DMS53 (cell line): ENCODE measurements around the gene GNAS.
"Not testable (repeated sequence)": the region's sequence is repeated elsewhere in the genome, so short reads cannot be mapped to it uniquely, and the experiment has no call there.

Source experiments
- DNase-seq: peaks from one replicate; lab custom pipeline; 2025; lab: John Stamatoyannopoulos, UW

The GNAS gene

DNA sequence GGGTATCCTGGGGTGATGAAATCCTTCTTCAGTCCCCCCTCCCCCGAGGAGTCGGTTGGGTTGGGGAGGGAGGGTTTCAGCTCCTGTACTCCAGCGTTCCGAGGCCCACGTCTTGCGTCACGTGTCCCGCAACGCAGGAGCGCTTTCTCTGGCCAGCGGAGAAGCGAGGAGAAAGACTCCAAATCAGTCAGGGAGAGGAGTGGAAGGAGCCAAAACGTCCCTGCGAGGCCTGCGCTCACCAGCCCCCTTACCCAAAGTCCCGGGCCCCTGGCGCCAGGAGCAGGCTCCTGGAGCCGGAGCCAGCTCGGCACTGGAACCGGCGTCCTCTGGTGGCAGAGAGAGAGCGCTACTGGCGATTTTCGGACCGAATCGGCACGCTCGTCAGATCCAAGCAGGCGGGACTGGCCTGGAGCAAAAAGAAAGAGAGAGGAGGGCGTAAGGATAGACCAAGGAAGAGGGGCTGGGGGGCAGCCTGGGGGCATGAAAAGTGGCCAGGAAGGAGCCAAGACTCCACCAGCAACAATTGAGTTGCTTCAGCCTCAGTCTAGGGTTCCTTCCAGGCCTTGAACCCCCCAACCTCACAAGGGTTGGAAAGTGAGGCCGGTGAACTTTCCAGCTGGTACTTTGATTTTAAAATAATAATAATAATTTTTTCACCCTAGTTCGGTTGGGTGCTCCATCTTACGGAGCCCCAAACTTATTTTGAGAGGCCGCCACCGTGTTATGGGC is at the start of gene GNAS:
TSS of gene GNAS (plus strand) at position 174 of the 729 bp plus-strand sequence.
- DNase-seq, result peak; percentile 14

DNA sequence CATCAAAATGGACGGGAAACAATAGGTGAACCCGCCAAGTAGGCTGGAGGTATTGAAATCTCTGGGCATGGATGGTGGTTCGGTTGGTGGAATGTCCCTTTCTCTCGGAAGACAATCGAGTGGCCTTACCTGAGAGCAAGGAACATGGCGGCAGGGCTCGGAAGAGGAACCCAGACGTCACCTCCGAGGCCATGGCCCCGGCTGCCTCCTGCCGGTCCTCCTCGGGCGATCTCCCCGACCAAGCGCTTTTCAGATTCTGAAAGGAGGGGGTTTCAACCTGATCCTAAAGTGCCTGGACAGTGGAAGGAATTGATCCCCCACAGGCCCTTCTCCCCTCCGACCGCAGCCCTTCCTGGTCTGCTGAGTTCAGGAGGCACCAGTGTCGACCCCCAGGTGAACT is 49.0 kb upstream of the GNAS start:
- no peak for DNase-seq

DNA sequence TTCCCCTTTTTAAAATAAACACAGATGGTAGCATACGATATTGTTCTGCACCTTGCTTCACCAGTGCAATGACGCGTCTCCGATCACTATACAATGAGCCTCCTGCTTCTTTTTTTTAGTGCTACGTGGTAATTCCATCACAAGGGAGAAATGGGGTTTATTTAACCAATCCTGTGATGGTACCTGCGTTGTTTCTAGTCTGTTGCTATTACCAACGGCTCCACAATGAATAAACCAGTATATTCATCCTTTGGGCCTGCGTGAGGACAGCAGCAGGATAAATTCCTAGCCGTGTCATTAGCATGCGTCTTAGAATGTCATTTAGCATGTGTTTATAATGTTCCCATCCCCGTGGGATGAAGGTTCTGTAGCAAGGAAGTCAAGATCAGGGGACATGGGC is 44.7 kb upstream of the GNAS start:
- no peak for DNase-seq

DNA sequence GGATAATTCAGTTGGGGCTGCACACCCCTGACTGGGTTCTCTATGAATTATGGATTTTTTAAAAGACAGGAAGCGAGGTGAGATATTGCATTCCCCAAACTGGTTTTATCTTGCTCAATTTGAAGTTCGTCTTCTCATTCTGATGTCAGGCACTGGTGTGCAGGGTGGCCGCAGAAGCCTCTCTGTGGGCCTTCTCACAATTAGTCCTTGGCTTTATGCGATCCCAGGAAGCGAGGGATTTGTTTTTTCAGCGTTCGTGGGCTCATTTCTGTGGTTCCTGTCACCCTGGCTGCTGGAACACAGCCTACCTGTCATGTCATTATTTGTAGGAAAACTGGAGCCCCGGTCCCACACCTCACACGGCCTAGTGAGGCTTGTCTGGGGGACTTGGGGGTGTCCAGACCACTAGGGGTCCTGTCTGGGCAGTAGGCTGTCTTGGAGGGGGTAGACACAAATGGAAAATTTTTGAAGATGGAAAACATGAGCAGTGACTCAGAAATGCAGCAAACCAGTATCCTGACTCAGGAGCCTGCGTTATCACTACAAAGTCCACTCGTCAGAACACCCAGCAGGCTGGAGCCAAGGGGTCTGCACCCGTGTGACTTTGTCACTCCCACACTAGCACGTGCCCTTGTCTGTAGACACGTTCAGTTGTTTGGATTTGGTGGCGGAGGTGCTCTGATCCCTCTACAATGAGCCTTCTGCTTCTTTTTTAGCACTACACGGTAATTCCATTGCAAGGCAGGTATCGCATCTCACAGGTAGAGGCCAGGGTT is 44.1 kb upstream of the GNAS start:
- no peak for DNase-seq

DNA sequence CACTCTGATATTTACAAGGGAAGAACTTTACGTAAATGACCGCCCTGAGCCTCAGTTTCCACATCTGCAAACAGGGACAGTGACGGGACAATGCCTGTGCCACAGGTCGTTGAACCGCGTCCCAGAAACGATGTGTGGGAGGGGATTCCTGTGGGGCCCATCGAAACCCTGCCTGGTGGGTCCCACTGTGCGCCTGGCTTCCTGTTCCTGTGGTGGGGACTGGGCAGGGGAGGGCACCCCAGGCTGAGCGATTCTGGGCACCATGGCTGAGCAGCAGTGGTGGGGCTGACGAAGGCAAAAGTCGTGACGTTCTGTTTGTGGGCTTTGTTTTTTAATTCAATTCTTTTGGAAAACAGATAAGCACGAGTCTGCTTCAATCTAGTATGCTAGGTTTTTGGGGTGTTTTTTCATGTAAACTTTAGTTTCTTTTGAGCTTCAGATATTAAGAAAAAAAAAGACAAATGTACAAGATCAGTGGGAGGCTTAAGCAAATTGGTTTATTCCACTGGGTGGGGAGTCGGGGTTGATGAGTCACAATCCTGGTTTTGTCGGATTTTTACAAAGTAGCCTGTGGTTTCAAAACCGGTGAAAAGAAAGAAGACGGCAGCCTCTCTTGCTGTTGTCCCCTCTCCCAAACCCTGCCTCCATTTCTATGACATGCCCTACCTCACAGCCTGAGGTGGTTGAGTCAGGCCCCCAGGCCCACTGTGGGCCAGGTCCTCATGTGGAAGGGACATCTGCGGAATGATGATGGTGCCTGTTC is 42.2 kb upstream of the GNAS start:
- DNase-seq, result no peak

DNA sequence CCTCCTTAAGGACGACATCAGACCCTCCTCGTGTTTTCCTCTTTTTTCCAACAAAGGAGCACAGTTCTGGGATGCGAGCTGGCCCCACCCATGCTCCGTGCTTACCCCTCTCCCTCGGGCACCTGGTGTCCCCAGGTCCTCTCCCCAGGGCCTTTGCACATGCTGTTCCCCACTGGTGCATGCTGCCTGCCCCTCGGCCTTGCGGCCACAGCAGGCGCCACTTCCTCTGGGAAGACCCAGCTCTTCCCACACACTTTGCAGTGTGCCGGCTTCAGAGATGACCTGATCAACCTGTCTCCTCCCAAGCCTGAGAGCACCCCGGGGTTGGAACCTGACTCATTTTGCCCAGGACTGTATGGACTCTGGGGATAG is 41.7 kb upstream of the GNAS start:
- DNase-seq, result no peak

DNA sequence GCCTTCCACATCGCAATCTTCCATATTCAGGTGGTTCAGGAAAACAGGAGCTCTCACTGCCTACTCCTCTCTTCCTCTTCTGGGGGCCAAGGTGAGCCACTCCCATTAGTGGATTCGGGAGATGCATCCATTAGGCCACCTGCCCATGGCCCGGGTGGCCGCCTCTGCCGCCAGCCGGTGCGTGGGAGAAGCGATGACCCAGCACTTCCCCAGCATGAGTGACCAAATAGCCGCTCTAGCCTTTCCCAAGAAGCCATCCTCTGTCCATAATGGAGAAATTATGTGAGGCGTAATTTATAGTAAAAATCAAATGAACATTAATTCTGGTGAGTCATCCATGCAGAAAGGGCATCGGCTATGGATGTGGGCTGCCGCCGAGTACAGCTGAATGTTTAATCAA is 41.2 kb upstream of the GNAS start:
- DNase-seq, result no peak

DNA sequence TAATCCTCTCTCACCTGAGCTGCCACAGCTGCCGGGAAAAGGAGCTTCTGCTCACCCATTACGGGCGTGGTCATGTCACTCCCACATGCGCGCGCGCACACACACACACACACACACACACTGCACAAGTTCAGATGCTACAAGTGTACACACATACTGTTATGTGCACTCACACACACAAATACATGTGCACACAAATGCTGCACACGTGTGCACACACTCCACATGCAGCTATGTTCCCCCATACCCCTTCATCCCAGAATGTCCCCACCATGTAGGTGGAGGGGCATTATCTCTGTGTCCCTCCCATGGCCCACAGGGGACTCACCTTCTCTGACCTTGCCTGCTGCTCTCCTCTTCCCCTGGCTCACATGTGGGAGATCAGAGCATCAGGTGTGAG is 39.1 kb upstream of the GNAS start:
- DNase-seq, result no peak

DNA sequence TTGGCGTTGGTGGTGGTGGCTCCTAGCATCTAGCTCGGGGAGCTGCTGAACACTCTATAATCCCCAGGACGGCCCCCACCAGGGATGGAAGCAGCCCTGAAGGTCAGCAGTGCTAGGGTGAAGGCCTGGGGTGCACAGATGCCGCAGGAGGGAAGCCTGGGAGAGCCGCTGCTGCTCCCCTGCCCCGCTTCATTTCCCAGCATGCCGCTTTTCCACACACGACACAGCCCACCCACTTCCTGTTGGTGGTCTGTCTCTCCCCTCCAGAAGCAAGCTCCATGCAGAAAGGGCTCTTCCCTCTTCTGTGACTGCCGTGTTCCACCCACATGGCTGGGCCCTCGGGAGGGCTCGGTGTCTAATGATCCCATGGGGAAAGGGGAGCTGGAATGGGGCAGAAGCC is 37.1 kb upstream of the GNAS start:
- DNase-seq, result no peak

DNA sequence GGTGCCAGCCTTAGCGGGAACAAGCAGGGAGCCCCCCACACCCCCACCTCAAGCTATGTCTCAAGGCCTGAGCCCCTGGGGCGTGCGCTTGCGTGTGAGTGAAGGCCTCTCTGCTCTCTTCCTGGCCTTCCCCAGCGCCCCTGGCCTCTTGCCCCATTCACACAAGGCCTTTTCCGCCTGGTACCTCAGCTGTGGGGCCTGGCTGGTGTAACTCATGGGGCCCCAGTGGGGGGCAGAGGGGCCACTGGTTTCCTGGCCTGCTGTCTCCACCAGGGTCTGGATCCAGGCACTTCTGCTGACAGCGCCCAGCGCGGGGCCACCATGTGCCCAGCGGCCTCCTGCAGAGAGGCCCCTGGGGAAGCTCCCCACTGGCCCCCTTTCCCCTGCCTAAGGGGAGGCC is 36.5 kb upstream of the GNAS start:
- DNase-seq, result no peak

DNA sequence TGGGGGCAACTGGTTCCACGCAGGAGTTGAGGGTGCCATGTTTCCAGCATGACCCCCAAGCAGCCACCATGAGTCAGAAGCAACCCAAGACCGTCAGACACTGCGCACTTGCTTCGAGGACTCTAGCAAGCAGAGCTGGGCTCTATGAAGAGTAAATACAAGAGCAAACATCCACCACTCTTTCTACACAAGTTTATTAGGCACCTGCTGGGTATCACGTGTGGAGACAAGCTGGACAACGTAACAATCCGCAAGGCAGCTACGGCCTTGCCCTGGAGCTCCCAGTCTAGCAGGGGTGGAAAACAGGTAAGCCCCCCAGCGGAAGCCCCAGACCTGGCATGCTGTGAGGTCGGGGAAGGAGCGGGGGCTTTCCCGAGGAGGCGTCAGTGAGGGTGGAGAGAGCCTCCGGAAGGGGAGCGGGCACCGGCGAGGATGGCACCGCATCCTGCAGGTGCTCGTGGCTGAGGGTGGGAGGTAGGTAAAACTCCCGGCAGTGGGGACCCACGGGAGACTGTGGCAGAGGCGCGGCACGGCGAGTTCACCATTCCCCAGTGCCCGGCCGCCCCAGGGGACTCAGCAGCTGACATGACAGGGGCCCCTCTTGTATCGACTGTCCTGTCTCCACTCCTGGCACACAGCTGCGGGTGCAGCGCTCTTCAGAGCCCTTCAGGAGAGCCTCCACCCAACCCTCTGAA is 35.4 kb upstream of the GNAS start:
- DNase-seq, result no peak

DNA sequence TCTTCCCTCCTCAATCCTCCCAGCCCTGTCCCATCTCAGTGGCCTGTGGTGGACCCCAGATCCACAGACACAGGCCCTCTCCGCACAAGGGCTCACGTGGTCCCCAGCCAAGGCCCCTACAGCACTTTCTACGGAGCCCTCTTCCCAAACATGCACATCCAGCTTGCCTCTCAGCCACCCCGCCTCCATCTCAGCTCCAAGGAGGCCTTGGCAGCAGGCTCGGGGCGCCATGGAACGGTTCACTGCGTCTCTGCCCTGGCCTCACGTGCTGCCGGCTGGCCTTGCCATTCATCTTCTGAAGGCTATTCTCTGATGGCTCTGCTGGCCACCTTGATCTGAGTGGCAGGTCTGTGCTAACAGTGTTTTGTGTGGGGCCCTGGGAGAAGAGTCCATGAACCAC is 34.8 kb upstream of the GNAS start:
- DNase-seq, result no peak

DNA sequence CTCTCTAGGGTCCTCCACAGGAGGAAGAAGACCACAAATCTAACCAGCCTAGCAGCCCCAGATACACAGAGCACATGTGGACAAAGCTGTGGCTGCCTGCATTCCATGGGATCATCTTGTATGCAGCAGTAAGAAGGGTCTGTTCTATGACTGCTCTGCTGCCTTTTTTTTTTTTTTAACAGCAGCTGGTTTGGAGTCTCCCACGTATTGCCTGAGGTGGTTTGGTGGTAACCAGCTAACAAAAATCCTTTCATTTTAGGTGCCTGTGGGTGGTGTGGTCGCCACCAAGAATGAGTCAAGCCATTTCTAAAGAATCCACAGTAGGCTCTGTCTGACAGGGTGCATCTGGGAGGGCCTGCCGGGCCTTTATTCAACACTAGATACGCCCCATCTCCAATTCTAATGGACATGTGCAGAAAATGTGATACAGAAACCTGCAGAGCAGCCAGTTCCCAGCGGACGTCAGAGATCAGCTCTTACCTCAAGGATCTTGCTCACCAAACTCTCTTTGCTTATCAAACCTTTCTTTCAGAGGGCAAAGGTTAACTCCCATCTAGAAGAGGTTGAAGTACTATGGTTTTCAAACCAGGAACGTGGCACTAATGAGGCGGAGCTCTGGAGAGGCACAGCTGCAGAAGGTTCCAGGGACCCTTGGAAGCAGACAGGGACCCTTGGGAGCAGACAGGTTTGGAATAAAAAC is 33.8 kb upstream of the GNAS start:
- no peak for DNase-seq

DNA sequence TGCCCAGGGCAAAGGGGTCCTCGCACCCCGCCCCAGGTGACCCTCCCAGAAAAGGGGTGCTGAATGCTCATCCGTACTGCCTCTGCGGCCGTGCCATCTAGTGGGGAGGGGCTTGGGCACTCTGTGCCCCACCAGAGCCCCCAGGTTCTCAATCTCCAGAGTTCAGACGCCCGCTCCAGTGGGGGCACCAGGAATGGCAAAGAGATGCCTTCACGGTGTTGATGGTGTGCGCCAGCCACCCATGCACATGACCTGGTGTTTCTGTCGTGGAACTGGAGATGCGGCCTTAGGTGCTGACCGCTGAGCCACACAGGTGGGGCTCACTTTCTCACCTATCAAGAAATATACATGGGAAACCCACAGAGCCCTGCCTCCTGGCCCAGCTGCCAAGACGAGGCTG is 32.6 kb upstream of the GNAS start:
- DNase-seq, result no peak

DNA sequence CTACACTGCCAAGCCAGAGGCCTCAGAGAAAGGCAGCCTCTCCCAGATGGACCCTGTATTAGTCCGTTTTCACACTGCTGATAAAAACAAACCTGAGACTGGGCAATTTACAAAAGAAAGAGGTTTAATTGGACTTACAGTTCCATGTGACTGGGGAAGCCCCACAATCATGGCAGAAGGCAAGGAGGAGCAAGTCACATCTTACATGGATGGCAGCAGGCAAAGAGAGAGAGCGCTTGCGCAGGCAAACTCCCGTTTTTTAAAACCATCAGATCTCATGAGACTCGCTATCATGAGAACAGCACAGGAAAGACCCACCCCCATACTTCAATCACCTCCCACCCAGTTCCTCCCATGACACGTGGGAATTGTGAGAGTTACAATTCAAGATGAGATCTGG is 32.0 kb upstream of the GNAS start:
- not testable (repeated sequence) for DNase-seq

DNA sequence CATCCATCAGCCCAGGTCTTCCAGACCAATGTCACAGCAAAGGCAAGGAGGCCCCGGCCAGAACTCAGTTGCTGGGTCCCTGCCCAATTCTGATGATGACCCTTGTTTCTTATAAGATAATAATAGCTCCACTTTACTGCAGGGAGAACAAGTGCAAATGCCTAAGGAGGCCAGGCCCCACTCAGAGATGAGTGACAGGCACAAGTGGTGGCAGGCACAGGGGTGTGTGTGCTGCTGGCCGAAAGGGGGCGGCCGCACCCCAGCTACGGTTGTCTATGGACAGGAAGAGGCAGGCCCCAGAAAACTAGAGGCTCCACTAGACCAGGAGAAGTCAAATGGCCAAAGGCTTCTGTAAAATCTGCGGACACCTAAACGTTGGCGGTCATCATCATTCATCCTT is 30.4 kb upstream of the GNAS start:
- DNase-seq, result peak; percentile 15

DNA sequence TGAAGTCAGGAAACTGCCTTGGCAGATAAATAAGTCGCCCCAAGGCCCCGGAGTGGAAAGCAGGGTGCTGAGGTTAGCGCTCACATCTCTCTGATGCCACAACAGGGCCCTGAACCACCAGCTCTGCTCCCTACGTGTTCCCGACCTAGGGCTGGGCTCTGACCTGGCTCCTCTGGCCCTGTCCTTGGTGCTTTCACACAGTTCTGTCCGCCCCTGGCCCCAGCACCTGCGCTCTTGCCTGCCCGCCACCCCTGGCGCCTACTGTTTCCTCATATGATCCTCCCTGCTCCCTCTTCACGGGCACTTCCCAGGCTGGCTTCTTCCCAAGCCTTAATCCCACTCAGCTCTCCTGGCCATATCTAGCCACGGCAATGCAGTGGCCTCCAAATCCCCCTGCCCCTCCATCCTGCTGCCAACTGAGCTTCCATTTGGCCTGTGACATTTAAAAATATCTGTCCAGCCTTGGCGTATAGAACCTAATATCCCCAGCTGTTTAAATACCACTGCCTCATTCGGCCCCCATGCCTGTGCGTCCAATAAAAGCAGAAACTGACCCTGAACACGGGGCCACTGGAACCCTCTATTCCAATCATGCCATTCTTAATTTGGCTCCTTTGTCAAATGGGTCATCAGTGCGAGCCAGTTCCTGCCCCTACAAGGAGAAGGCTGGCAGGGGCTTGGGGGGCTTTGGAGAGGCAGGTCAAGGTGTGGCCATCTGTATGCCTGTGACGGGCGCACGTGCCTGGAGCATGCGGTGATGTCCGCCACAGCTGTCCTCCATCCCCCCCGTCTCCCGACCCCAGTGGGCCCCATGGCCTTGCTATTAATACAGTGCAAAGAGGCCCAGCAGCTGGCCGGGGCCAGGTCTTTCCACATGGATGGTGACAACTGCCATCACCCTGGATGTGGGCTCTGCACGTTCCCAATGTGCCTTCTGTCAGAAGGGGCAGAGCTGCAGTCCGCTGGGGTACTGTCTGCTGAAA is 29.5 kb upstream of the GNAS start:
- DNase-seq, result no peak

DNA sequence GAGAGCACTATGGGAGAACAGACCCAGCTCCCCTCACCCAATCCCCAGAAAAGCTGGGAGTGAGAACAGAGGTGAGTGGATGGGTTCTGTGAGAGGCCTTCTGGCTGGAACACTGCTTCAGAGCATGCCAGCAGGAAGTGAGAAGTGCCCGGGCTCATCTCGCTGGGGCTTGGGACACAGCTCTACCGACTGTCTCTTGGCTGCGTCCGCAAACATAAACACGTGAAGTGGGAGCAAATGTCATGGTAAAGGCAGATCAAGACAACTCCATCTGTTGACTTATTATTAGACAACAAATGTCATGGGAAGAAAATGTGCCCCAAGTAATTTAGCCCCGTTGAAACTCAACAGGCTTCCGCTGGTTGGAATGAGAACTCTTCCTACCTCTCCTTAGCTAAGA is 27.7 kb upstream of the GNAS start:
- no peak for DNase-seq

DNA sequence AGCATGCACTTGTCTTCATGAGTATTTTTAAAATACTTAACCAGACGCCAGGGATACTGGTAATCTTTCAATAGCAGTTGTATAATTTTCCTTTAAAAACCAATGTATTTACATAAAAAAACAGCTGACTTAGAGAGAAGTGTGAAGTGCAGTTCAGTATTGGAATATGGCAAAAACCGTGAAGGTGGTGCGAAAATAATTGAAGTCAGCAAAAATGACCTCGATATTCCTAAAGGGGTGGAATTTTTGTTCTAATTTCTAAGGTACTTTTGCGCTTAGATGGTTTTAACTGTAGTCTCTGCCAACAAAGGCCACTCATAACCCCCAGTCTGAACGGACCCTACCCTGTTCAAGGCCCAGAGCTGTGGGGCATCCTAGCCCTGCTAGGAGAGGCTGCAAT is 27.1 kb upstream of the GNAS start:
- no peak for DNase-seq

DNA sequence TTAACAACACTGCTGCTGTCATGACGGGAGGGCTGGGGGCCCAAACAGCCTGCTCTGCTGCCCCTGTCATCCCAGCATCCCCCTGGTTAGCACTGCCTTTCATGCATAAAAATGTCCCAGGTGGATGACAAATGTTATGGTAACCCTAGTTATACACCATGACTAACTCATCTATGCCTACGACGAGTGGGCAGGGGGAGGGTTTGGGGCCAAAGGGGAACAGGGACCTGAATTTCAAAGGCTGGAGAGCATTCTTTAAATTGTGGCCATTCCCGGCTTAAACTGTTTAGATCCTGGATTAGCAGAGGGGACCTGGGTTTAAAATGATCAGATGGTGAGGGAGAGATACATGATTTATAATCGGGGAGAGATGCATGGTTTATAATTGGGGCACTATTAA is 26.2 kb upstream of the GNAS start:
- DNase-seq, result no peak

DNA sequence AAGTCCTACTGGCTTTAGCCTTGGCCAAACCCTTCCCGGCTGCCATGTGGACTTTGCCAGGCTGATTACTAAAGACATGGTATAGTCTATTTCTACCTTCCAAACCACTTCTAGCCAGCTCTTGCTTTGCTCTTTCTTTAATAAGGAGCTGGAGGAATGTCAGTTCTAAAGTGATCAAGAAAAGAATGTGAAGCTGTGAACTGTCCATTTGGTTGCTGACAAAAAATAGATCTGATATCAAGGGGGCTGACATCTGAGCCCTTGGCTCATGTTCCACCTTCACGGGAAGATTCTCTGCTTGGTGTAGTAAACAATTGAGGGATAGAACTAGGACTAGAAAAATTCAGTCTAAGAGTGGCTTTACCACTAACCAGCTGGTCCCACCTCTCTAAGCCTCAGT is 24.4 kb upstream of the GNAS start:
- DNase-seq, result no peak
